NCI-H748 treated with DMSO at 0.1 percent for 48 hours (cell line): ENCODE measurements around the gene C19orf38.

Experiments
- DNase-seq: peaks from one replicate; lab custom pipeline; 2025; lab: John Stamatoyannopoulos, UW

The C19orf38 gene, protein sequence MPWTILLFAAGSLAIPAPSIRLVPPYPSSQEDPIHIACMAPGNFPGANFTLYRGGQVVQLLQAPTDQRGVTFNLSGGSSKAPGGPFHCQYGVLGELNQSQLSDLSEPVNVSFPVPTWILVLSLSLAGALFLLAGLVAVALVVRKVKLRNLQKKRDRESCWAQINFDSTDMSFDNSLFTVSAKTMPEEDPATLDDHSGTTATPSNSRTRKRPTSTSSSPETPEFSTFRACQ

DNA sequence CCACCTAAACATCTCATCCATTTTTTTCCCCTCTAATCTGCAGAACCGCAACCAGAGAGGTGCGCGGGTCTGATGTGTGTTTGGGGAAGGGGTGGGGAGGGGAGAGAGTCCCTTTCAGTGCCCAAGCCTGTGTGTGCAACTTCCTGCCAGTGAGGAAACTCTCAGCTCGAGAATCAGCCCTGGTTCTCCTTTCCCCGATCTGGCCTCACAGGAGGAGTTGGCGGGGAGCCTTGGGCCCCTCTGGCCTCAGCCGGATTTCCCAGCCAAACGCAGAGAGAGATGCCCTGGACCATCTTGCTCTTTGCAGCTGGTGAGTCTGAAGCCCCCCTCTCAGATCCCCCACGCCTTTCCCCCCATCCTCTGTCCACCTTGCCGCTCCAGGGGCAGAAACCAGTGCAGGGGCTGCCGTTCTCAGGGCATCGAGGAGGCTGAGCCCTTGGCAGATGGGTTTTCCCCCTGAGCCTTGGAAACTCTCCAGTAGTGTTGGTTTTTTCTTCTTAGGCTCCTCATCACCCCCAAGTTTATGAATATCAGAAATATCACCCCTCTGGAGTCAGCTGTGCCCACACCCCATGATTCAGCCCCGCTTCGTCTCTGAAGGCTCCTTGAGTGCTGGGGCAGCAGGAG lies at the start of gene C19orf38:
Gene C19orf38 (plus strand): TSS at position 186 of the 627 bp plus-strand sequence. CDS start 94 bp downstream, at position 280.
- DNase-seq: no peak

DNA sequence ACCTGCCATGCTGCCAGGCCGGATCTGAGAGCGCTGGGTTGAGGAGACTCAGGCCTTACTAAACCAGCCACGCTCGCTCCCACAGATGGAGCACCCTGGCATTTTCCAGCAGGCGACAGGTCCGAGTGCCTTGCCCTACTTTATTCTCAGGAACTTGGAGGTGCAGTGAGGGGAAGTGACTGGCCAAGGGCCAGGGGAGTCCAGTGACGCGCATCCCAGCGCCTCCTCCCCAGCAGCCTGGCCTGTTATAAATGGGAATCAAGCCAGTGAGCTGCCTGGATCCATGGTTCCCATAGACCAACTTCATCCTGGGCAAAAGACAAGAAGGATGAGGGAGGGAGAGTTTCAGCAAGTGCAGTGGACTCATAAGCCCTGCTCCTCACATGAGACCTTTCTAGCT lies 47.7 kb upstream of the C19orf38 start:
- no peak for DNase-seq

GRCh38 chr19:10802479-10802878 lies 45.7 kb upstream of the C19orf38 start:
- no peak for DNase-seq

DNA sequence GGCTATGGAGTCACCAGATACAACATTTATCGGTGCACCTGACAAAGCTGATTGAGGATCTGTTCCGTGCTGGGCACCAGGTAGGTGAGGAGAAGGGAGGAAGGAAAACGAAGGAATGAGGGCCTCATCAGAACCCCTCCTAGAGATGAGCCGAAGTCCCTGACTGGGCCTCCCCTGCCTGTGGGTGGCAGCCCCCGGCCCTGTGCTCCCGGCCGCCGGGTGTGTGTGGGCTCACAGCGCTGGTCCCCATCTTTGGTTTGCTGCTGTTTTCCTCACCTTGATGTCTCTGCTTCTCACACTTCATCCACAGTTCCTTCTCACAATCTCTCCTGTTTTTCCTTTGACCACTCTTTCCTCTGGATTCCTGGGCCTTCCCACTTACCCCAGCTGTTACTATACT lies 45.0 kb upstream of the C19orf38 start:
- DNase-seq: no peak

DNA sequence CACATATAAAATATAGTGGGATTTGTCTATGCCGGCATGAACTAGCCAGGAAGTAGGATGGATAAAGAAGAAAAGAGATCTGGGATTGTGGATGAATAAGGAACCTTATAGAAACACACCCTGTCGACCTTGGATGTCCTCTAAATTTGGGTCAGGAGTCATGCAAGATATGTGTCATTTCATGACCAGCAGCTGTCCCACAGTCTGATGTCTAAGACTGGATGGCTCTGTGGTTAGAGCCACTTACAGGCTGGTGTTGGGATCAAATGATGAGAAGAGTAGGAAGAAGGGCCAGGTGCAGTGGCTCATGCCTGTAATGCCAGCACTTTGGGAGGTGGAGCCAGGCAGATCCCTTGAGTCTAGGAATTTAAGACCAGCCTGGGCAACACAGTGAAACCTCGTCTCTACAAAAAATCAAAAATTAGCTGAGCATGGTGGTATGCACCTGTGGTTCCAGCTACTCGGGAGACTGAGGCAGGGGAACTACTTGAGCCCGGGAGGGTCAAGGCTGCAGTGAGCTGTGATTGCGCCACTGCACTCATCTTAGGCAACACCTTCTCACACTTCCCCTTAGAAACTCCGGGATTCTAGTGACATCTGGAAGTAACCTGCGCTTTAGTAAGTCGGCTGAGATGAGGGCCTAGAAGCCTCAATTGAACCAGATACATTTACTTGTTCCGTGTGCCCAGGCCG lies 43.0 kb upstream of the C19orf38 start:
- DNase-seq: no peak

- no peak for DNase-seq
These were observed 42.4 kb upstream of the C19orf38 start for GRCh38 chr19:10805758-10806247.

GRCh38 chr19:10808937-10809649 lies 39.1 kb upstream of the C19orf38 start:
- no peak for DNase-seq

GRCh38 chr19:10809651-10810285 lies 38.4 kb upstream of the C19orf38 start:
- no peak for DNase-seq

GRCh38 chr19:10811391-10812111 lies 36.7 kb upstream of the C19orf38 start:
- no peak for DNase-seq

DNA sequence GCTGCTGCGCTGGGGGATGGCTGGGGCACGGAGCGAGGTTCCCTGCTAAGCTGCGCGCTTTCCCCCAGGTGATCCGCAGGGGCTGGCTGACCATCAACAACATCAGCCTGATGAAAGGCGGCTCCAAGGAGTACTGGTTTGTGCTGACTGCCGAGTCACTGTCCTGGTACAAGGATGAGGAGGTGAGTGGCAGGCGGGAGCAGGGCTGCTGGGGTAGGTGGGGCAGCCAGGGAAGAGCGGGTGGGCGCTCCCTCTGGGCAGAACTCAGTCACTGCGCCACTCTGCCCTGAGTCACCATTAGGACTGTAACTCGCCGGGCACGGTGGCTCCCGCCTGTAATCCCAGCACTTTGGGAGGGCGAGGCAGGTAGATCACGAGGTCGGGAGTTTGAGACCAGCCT lies 36.0 kb upstream of the C19orf38 start:
- DNase-seq: no peak

DNA sequence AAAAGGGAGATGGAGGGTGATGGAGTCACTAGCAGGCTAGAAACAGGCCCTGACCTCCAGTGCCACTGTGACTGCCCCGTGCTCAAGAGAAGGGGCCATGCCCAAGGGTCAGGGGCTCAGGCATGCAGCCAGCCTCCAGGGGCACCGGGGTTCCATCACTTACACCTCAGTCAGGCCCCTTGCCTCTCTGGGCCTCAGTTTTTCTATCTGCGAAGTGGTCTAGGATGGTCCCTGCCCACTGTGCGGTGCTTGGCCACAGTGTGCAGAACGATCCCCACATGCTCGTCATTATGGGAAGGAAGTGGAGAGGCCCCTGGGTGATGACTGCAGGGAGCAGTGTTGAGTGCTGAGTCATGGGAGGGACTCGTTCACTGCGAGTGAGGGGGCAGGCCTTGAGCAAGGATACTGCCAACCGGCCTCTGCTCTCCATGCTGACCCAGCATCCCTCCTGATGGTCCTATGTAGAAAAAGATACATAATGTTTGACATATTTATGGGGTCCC lies 35.3 kb upstream of the C19orf38 start:
- DNase-seq: no peak

DNA sequence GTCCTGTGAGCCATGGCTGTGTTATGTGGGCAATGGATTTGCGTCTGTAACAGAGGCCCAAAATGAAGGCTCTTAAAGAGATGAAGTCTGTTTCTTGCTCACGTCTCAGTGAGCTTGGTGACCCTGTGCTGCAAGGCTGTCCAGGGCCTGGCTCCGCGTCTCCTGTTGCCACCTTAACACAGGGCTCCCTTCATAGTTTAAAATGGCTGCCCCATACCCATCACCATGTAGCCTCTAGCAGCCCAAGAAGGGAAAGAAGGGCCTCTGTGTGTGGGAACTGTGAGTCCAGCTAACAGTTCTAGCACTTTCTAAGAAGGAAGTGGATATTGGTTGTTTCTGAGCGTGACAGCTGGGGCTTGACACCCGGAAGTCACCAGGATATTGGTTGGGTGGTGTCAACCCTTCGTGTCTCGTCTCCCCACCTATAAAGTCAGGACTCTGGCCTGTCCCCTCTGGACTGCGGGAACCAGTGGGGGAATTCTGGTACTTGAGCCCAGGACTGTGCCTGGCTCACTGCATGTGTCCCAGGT lies 33.1 kb upstream of the C19orf38 start:
- DNase-seq: no peak

DNA sequence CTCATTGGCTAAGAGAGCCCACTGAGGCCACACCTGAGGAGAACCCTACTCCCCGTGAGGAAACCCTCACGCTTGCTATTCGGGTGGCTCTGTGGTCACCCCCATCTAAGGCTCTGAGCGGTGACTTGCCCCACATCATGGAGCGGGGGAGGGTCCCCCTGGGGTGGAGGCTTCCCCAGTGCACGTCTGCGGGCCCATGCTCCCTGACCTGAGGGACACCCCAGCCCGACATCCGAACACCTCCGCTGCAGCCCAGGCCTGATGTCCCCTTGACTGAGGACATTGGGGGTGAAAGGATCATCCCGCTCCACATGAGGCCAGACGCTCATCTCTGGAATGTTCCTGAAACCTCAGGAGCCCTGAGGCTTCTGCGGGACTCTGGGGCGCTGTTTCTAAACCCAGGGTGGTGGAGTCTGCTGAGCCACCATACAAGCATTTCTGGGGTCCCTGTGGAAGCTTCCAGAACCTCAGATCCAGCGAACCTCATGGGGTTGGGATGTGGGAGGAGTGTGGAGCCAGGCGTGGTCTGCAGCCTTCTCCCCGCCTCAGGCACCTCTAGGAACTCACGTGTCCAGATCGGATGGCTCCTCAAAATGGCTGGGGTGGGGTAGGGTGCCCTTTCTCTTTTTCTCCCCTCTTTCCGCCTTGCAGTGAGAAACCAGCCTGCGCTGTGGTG lies 32.1 kb upstream of the C19orf38 start:
- DNase-seq: no peak

GRCh38 chr19:10816691-10817090 lies 31.5 kb upstream of the C19orf38 start:
- no peak for DNase-seq

GRCh38 chr19:10817291-10818038 lies 30.8 kb upstream of the C19orf38 start:
- no peak for DNase-seq

GRCh38 chr19:10818301-10819123 lies 29.7 kb upstream of the C19orf38 start:
- DNase-seq: no peak

DNA sequence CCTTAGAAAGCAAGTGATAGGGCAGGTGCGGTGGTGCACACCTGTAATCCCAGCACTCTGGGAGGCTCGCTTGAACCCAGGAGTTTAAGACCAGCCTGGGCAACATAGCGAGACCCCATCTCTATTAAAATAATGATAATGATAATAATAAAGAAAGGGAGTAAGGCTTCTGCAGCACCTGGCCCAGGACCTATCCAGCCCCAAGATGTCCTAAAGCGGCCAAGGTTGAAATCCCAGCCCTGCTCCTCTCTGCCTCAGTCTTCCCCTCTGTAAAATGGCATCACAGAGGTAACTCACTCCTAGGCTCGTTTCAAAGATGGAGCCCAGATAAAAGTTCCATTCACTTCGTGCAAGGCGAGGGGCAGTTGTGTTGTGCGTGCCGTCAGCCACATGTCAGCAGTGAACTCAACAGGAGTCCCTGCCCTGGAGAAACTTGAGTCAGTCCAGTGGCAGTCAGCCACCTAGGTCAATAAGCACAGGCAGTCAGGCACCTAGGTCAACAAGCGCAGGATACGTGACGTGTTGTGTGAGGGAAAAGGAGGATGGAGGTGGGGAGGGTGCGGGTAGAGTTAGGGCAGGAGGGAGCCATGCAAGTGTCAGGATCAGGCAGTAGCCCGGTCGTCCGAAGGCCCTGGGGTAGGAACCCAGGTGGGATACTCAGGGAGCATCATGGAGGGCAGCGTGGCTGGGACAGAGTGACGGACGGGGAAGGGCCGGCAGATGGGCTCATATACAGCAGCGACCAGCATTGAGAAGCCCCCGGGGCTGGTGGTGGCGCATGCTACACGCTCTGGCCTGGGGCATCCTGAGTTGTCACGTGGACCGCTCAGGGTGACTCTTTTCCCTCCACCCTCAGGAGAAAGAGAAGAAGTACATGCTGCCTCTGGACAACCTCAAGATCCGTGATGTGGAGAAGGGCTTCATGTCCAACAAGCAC lies 28.8 kb upstream of the C19orf38 start:
- DNase-seq: no peak

DNA sequence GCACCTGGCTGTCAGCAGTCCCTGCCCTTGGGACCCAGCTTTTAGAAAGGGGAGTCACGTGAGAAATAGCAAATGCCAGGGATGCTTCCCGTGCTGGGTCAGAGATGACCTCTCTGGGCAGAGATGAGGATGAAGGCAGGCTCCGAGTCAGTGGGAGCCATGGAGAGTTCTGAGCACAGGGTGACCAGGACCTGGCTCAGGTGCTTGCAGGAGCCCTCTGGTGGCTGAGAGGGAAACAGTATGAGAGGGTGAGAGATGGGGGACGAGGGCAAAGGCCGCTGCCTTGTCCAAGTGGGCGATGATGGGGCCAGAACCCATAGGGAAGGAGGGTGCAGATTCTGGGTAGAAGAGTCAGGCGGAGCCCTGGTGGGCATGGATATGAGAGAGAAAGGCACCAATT lies 28.0 kb upstream of the C19orf38 start:
- DNase-seq: no peak
